Endodermal cell (in vitro differentiated cells): ENCODE data around the gene KAT2A. TPM values are rescaled to one million over a fixed set of nuclear protein-coding genes. Genes with fewer than 3 reads are reported as not detected.
A peak's percentile ranks its signal among the peaks of the same experiment; 100 is the strongest.

Experiments
- DNase-seq: peaks from one replicate; pipeline ENCODE4 v3.0.0-alpha.2; 2017
- H3K27ac ChIP-seq: 2 replicates; pipeline ENCODE4 v1.5.1; 2013; ENCODE audit warnings: mild to moderate bottlenecking, low read depth, low read length, moderate library complexity
- H3K27me3 ChIP-seq: 2 replicates; pipeline ENCODE4 v1.6.1; 2013; ENCODE audit warnings: mild to moderate bottlenecking, low read length, moderate library complexity; ENCODE audit not compliant: insufficient read depth, control insufficient read depth, poor library complexity, severe bottlenecking
- H3K36me3 ChIP-seq: 2 replicates; pipeline ENCODE4 v1.7.0; 2013; ENCODE audit warnings: mild to moderate bottlenecking, low read length, moderate library complexity; ENCODE audit not compliant: control insufficient read depth, insufficient read depth
- H3K4me1 ChIP-seq: one replicate; pipeline ENCODE4 v1.7.0; 2013; ENCODE audit warnings: low read length; ENCODE audit not compliant: control insufficient read depth, insufficient read depth
- H3K4me3 ChIP-seq: 2 replicates; pipeline ENCODE4 v1.5.1; 2013; ENCODE audit warnings: mild to moderate bottlenecking, low read length, moderate library complexity
- H3K9ac ChIP-seq: 2 replicates; pipeline ENCODE4 v1.6.1; 2013; ENCODE audit warnings: mild to moderate bottlenecking, low read length, moderate library complexity; ENCODE audit not compliant: poor library complexity, severe bottlenecking; ENCODE audit errors: extremely low read depth
- H3K9me3 ChIP-seq: 2 replicates; pipeline ENCODE4 v1.6.1; 2013; ENCODE audit warnings: mild to moderate bottlenecking, low read length, moderate library complexity; ENCODE audit not compliant: control insufficient read depth
- H3K27ac Mint-ChIP-seq: 2 replicates; pipeline ENCODE4 v1.8.0; 2020; ENCODE audit warnings: mixed read lengths
- H3K27me3 Mint-ChIP-seq: 2 replicates; pipeline ENCODE4 v1.8.0; 2021; ENCODE audit warnings: mild to moderate bottlenecking, mixed read lengths; ENCODE audit not compliant: insufficient read depth
- H3K36me3 Mint-ChIP-seq: 2 replicates; pipeline ENCODE4 v1.8.0; 2020; ENCODE audit warnings: low read depth, mixed read lengths
- H3K4me1 Mint-ChIP-seq: 2 replicates; pipeline ENCODE4 v1.8.0; 2020; ENCODE audit warnings: mixed read lengths
- H3K4me3 Mint-ChIP-seq: 2 replicates; pipeline ENCODE4 v1.8.0; 2020; ENCODE audit warnings: mild to moderate bottlenecking, moderate library complexity, mixed read lengths
- H3K9me3 Mint-ChIP-seq: 2 replicates; pipeline ENCODE4 v1.8.0; 2020; ENCODE audit warnings: mild to moderate bottlenecking, mixed read lengths
- WGBS, 2 experiments: methylation state at CpG; one replicate each; pipeline versions ENCODE4 v1.1.5 to v1.1.7; 2013; ENCODE audit warnings: missing lambda C conversion rate in 2 of 2, mixed read lengths in 1 of 2; ENCODE audit not compliant: insufficient coverage in 1 of 2, insufficient read length in 1 of 2; 5-methylcytosine and 5-hydroxymethylcytosine counted together
- total RNA-seq, 2 donors: library from RNA; stranded (reverse); fragmentation: NEBNext Ultra II Directional in 1 of 2; extraction: Animal tissue kit (Norgen Biotek cat#: 25700) in 1 of 2; gene quantifications; 2 replicates in 1 of 2; 3 replicates in 1 of 2; pipeline ENCODE4 v1.2.1, GENCODE V29; 2021
- TF ChIP-seq, protein P1 (sequence below): fragments of 200-600 bp; sonication (generic); conservative IDR thresholded peaks from 2 replicates; pipeline ENCODE4 v1.5.0; 2021; ENCODE audit warnings: antibody characterized with exemption, mild to moderate bottlenecking

Gene KAT2A
- total RNA-seq, 2 donors from 2014 or later = 48.0 to 57.6 TPM

DNA sequence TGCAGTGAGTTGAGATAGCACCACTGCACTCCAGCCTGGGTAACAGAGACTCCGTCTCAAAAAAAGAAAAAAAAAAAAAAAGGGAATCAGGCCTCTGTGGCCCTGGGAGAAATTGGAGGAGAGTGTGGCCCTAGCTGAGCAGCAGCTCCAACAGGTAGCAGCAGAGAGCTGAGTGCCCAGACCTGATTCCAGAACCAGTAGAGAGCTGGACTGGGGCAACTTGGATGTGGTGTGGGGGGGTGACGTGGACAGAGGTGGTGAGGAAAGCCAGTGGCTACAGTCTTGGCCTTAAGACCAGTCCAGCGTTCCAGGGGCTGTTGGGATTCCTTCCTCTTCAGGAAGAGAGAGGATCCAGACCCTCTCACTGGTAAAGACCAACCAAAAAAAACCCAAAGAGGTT lies 3.1 kb upstream of the KAT2A start:
- Histone ChIP-seq H3K9me3 (no peaks in the 10 kb centered on the region), H3K9ac (no peak overlapping the region), H3K4me3 (no peak overlapping the region), H3K27me3 (no peaks in the 10 kb centered on the region), H3K4me1 (no peaks in the 10 kb centered on the region), H3K36me3 (peaks cover 46% of the 10 kb centered on the region), H3K27ac (no peak overlapping the region)
- Mint-ChIP-seq H3K9me3 (no peaks in the 10 kb centered on the region), H3K27ac (no peak overlapping the region), H3K4me1 (peaks cover 7% of the 10 kb centered on the region), H3K27me3 (no peaks in the 10 kb centered on the region), H3K36me3 (peaks cover 41% of the 10 kb centered on the region), H3K4me3 (no peak overlapping the region)
- TF ChIP-seq, protein P1, sequence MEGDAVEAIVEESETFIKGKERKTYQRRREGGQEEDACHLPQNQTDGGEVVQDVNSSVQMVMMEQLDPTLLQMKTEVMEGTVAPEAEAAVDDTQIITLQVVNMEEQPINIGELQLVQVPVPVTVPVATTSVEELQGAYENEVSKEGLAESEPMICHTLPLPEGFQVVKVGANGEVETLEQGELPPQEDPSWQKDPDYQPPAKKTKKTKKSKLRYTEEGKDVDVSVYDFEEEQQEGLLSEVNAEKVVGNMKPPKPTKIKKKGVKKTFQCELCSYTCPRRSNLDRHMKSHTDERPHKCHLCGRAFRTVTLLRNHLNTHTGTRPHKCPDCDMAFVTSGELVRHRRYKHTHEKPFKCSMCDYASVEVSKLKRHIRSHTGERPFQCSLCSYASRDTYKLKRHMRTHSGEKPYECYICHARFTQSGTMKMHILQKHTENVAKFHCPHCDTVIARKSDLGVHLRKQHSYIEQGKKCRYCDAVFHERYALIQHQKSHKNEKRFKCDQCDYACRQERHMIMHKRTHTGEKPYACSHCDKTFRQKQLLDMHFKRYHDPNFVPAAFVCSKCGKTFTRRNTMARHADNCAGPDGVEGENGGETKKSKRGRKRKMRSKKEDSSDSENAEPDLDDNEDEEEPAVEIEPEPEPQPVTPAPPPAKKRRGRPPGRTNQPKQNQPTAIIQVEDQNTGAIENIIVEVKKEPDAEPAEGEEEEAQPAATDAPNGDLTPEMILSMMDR = no peak
- DNase-seq = no peak
- 88 to 91% methylated on average over 1 to 3 of the region's 3 CpGs for WGBS, 2 experiments

GRCh38 chr17:42122371-42123303 lies 1.5 kb upstream of the KAT2A start, which contains the start of gene HSPB9:
TSS of gene HSPB9 (plus strand) at chr17:42122804. CDS start at chr17:42122851, 47 bp downstream.
- H3K4me1 Mint-ChIP-seq = peaks cover 7% of the 10 kb centered on the region
- 71 to 93% methylated on average over 47 to 61 of the region's 61 CpGs for WGBS, 2 experiments

DNA sequence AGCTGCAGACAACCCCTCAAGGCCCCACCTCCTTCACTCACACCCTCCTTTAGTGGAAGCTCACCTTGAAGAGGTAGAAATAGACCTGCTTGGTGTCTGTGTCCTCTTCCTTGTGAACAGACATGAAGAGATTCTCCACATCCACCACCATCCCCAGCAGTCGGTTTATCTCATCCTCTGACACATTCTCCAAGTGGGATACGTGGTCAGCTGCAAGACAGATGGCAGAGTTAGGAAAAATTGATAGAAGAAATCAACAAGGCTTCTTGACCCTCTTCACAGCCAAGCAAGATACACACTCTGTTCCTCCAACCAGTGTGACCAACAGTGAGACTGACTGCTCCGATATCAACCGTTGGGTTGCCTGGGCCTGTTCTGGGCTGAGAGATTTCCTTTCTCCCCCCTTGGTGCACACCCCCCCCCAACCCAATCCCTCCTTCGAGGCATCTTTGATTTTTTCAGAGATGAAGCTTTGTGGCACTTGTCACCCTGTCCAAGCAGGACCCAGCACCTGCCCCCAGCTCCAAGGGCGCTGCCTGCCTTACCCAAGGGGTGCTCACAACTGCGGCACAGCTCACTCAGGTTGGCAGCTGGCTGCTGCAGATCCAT lies 902 bp downstream of the KAT2A start:
- Mint-ChIP-seq H3K4me1 (peaks cover 7% of the 10 kb centered on the region), H3K4me3 (peak overlapping the region; percentile 51), H3K27me3 (no peaks in the 10 kb centered on the region), H3K27ac (no peak overlapping the region), H3K36me3 (peaks cover 20% of the 10 kb centered on the region), H3K9me3 (no peaks in the 10 kb centered on the region)
- DNase-seq = no peak
- Histone ChIP-seq H3K36me3 (peaks cover 27% of the 10 kb centered on the region), H3K4me1 (no peaks in the 10 kb centered on the region), H3K27me3 (no peaks in the 10 kb centered on the region), H3K9me3 (no peaks in the 10 kb centered on the region), H3K9ac (no peak overlapping the region), H3K4me3 (peak overlapping the region; percentile 64), H3K27ac (no peak overlapping the region)
- TF ChIP-seq, protein P1 = no peak
- 80 to 86% methylated on average over 1 to 7 of the region's 7 CpGs for WGBS, 2 experiments

More at GRCh38 chr17:42122371-42123303, 1.5 kb upstream of the KAT2A start, which contains the start of gene HSPB9:
- Histone ChIP-seq H3K9ac (no peak within 1 kb of the TSS), H3K9me3 (no peaks in the 10 kb centered on the region), H3K36me3 (peaks cover 30% of the 10 kb centered on the region), H3K27me3 (no peaks in the 10 kb centered on the region), H3K4me3 (no peak within 1 kb of the TSS), H3K27ac (no peak within 1 kb of the TSS), H3K4me1 (no peaks in the 10 kb centered on the region)
- H3K36me3 Mint-ChIP-seq = peaks cover 27% of the 10 kb centered on the region
- peak within 1 kb of the TSS; percentile 87 for H3K27ac Mint-ChIP-seq
- H3K27me3 Mint-ChIP-seq = no peaks in the 10 kb centered on the region
- TF ChIP-seq, protein P1 = no peak
- no peaks in the 10 kb centered on the region for H3K9me3 Mint-ChIP-seq
- peak within 1 kb of the TSS; percentile 51 for H3K4me3 Mint-ChIP-seq
- DNase-seq = peak; percentile 96
